Globus pallidus (tissue), 1 donor: ENCODE results near the gene ZFP36L2.
A peak's percentile ranks its signal among the peaks of the same experiment; 100 is the strongest.

Experiments
- DNase-seq: peaks from one replicate; pipeline ENCODE4 v3.0.0-alpha.2; 2015; ENCODE audit warnings: low spot score

Gene ZFP36L2

DNA sequence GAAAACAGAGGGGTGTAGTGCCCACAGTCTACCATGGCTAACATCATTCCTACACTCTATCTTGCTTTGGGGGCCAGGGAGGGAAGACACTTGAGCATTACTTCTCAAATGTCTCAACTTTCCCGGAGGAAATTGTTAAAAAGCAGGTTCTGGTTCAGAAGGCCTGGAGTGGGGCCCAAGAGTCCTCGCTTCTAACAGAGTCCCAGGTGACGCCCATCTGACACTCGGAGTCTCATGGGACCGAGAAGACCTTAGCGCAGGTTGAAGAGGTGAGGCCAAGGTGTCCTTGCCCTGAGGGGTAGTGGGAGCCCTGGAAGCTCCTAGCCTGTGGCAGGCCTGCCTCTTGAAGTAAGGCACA lies 40.1 kb downstream of the ZFP36L2 start:
- DNase-seq: no peak

DNA sequence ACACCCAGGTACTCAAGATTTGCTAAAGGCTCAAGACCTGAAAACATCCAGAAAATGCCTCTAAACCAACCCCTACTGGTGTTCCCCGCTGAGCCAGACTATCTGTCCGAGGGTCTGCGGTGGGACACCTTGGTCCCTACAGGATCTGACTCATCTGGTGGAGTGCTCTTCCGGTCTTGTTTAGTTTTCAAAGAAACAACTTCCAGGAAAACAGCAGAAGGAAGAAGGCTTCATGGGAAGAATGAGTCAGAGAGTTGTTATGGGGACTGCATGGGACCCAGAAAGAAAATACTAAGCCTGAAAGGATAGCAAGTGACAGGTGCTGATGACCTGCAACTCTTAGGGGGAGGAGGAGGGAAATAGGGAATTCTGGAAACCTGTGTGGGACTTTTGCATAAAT lies 41.3 kb downstream of the ZFP36L2 start:
- DNase-seq: no peak

DNA sequence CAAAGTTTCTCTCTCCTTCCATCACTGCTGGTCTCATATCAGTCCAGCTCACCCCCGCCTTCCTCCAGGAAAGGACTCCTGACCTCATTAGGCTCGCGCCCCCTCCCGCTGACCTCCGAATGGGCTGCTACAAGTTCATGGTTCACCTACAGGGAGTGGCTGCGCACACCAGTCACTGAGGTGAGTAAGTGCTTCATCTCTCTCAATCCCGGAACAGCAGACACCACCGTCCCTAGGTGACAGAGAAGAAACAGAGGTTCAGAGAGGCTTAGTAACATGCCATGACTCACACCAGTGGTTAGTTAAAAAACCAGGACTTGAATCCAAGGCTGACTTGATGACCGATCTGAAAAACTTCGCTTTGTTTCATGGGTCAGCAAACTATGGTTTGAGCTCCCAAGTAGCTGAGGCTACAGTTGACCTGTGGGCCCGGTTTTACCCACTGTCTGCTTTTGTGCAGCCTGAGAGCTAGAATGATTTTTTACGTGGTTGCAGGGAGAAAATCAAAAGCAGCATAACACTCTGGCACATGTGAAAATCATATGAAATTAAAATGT lies 42.0 kb downstream of the ZFP36L2 start:
- DNase-seq: no peak

DNA sequence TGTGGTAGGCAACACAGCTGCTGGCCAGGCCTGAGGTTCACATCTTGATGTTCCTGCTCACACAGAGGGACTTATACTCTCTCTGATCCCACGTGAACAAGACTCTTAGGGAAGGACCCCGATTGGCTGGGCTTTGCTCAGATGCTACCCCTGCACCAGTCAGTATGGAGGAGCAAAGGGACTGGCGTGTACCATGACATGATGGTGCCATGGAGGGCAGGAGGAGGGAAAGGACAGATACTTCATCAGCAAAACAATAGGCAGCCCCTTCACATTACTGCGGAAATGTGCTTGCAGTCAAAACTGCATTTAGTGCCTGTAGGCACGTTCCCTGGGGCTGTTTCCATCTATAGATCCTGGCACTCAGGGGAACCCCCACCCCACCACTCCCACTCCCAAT lies 42.7 kb downstream of the ZFP36L2 start:
- DNase-seq: no peak

- DNase-seq: no peak
These were observed 45.5 kb downstream of the ZFP36L2 start for GRCh38 chr2:43180897-43181296.

- no peak for DNase-seq
These were observed 46.5 kb downstream of the ZFP36L2 start for GRCh38 chr2:43179942-43180341.

DNA sequence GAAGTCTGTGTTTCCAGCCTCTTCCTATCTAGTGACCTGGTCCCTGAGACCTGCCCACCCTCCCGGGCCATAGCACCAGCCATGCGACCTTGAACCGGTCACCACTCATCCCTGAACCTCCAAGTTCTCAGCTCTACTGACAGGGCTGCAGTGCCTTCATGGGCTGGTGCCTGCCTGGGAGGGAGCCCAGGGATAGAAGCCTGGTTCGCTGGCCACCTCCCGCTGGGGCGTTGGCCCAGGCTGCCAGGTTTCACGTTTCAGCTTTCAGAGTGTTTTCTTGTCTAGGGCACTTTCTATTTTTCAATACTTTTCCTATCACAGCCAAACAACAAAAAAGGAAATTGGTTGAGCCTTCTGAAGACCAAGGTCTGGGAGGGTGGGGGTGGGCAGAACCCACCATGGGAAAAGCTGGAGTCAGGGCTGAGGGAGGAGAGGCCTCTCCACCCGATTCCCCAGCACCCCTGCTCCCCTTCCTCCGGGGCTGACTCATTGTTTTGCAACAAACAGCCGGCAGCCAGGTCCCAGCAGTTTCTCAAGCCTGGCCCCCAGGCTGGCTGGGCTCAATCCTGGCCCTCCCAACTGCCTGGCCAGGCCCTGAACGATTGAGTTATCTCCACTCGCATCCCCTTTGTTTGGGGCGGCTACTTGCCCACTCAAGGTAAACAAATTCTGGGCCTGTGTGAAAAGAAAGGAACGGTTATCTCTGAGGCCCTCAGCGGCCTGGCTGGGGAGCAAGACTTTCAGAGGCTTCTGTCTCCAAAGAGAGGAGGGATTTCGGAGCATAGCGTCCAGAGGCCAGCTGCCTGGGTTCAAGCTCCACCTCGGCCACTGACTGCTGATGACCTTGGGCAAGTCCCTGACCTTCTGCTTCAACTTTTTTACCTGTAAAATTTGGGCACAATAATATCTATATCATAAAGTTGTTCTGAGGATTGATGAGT lies 47.5 kb downstream of the ZFP36L2 start:
- DNase-seq: no peak

GRCh38 chr2:43178055-43178598 lies 48.3 kb downstream of the ZFP36L2 start:
- no peak for DNase-seq

GRCh38 chr2:43176449-43176848 lies 50.0 kb downstream of the ZFP36L2 start:
- no peak for DNase-seq

DNA sequence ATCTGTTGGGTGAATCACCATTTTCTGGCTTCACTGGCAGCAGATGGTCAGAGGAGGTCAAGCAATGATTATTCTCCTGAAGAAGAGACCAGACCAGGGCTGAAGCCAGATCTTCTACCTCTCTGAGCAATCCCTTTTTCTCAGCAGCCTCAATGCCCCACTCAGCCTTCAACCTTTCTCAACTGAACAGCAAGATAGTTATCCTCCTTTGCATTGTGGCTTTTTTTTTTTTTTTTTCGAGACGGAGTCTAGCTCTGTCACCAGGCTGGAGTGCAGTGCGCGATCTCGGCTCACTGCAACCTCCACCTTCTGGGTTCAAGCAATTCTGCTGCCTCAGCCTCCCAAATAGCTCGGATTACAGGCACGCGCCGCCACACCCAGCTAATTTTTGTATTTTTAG lies 50.5 kb downstream of the ZFP36L2 start:
- no peak for DNase-seq

DNA sequence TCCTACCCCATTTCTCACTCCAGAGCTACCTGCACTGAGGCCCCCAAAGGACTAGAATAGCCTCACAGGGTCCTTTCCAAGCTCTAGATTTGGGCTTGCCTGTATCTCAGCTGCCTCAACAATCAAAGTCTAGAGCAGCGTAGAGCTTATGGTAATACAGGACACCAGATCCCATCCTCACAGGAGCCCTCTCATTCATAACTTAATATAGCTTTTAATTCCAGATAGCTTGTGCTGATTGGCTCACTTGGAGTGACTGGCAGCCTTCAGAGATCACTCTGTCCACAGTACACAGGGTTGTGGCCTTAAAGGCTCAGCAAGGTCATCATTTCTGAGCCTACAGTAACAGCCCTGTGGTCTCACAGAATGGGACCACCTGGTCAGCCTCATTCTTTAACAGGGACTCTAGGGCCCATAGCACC lies 51.4 kb downstream of the ZFP36L2 start:
- no peak for DNase-seq

DNA sequence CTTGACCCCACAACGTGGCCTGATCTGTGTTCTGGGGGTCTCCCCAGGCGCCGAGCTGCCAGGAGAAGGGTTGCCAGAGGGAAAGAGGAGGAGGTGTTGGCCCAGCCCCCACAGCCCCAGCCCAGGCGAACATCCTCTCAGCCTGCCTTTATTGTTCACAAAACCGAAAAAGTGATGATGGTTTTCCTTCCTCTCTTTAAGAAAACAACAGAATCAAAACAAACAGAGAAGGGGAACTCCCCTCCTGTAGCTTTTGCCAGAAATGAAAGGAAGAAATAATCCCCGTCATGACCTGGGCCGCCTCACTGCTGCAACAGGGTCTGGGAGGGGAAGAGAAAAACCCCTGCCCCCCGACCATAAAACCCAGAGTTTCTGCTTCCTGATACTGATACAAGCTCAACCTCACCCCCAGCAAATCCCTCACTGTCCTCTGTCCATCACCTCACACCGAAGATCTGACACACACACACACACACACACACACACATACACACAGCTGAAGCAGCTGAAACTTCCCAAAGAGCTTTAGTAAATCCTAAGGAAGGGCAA lies 52.0 kb downstream of the ZFP36L2 start:
- DNase-seq: peak; percentile 63
